A549 (cell line): Measurements from ENCODE around the gene SUPT3H. TPM values are rescaled to one million over a fixed set of nuclear protein-coding genes. Genes with fewer than 3 reads are reported as not detected.

Source experiments
- ATAC-seq, 2 experiments: fragments of 200-7000 bp in 1 of 2; fragments of >200 bp in 1 of 2; cut with Nextera tagmentation in 1 of 2; cut with Tn5 transposase in 1 of 2; 3 replicates each; pipeline versions ENCODE4 v1.8.0 to v1.9.1; 2018 to 2020; ENCODE audit warnings: mild to moderate bottlenecking in 1 of 2, moderate library complexity in 1 of 2
- CTCF ChIA-PET: fragments of 300-600 bp; sonication (Branson Sonifier 250); formaldehyde crosslinking; extraction: SDS; loops from one replicate; lab custom pipeline; 2021; ENCODE audit warnings: antibody characterized with exemption, inconsistent platforms; lab: Yijun Ruan, JAX
- POLR2A ChIA-PET: fragments of 350-600 bp; formaldehyde crosslinking; extraction: SDS; loops from one replicate; lab custom pipeline; 2021; ENCODE audit warnings: antibody characterized with exemption, inconsistent platforms; lab: Yijun Ruan, JAX
- DNase-seq, 2 experiments: peaks; one replicate each; pipeline versions ENCODE4 v3.0.0 to v3.0.0-alpha.2; 2011 to 2016; ENCODE audit warnings: low read depth in 1 of 2, low spot score in 1 of 2
- FAIRE-seq: peaks from 2 replicates; lab custom pipeline; 2011; peaks lifted over from hg19 to GRCh38; lab: Jason Lieb, UNC
- H3K27ac ChIP-seq, 2 experiments: fragments of >200 bp; sonication (Bioruptor Twin); formaldehyde crosslinking; 3 replicates each; pipeline ENCODE4 v1.5.1; 2016 to 2017
- H3K4me1 ChIP-seq: fragments of >200 bp; sonication (Bioruptor Twin); formaldehyde crosslinking; 3 replicates; pipeline ENCODE4 v1.6.1; 2016
- H3K4me2 ChIP-seq: fragments of >200 bp; sonication (Bioruptor Twin); formaldehyde crosslinking; 3 replicates; pipeline ENCODE4 v1.6.1; 2016
- H3K4me3 ChIP-seq: fragments of >200 bp; sonication (Bioruptor Twin); formaldehyde crosslinking; 3 replicates; pipeline ENCODE4 v1.5.1; 2016
- H3K9me3 ChIP-seq: fragments of >200 bp; sonication (Bioruptor Twin); formaldehyde crosslinking; 3 replicates; pipeline ENCODE4 v1.6.1; 2016
- CBX2 ChIP-seq: fragments of 200-600 bp; sonication (generic); IDR thresholded peaks from 2 replicates; pipeline ENCODE4 v1.6.1; 2016; ENCODE audit warnings: low read depth, mild to moderate bottlenecking, borderline replicate concordance
- CBX8 ChIP-seq: fragments of 200-600 bp; sonication (generic); IDR thresholded peaks from 2 replicates; pipeline ENCODE4 v1.6.1; 2016
- EHF ChIP-seq: fragments of 250-450 bp; sonication (Bioruptor Pico); IDR thresholded peaks from 2 replicates; pipeline ENCODE4 v1.5.0; 2020; ENCODE audit warnings: mild to moderate bottlenecking
- EP300 ChIP-seq, 2 experiments: fragments of >200 bp; sonication (Bioruptor Twin); formaldehyde crosslinking; IDR thresholded peaks; 2 replicates in 1 of 2; 3 replicates in 1 of 2; pipeline ENCODE4 v1.6.1; 2016 to 2017
- FOSB ChIP-seq: fragments of 250-450 bp; sonication (Bioruptor Pico); IDR thresholded peaks from 2 replicates; pipeline ENCODE4 v1.5.0; 2020; ENCODE audit warnings: mild to moderate bottlenecking, moderate library complexity
- HOXA7 ChIP-seq: fragments of 250-450 bp; sonication (Bioruptor Pico); IDR thresholded peaks from 2 replicates; pipeline ENCODE4 v1.5.0; 2020; ENCODE audit warnings: mild to moderate bottlenecking, moderate library complexity
- HOXB5 ChIP-seq: fragments of 250-450 bp; sonication (Bioruptor Pico); IDR thresholded peaks from 2 replicates; pipeline ENCODE4 v1.5.0; 2020; ENCODE audit warnings: mild to moderate bottlenecking, moderate library complexity
- JUNB ChIP-seq: fragments of >200 bp; sonication (Bioruptor Twin); formaldehyde crosslinking; IDR thresholded peaks from 2 replicates; pipeline ENCODE4 v1.6.1; 2016
- KDM1A ChIP-seq: fragments of 200-600 bp; sonication (generic); IDR thresholded peaks from 2 replicates; pipeline ENCODE4 v1.6.1; 2016; ENCODE audit warnings: low read depth, mild to moderate bottlenecking
- KDM5A ChIP-seq: fragments of 200-600 bp; sonication (generic); IDR thresholded peaks from 2 replicates; pipeline ENCODE4 v1.6.1; 2016; ENCODE audit warnings: antibody characterized with exemption, mild to moderate bottlenecking
- MAFK ChIP-seq: fragments of 450-650 bp; IDR thresholded peaks from 2 replicates; pipeline ENCODE4 v1.6.1; 2014; ENCODE audit not compliant: partially characterized antibody
- MAZ ChIP-seq: fragments of 150-350 bp; IDR thresholded peaks from 2 replicates; pipeline ENCODE4 v1.6.1; 2014; ENCODE audit warnings: antibody characterized with exemption, low read depth, low read length, borderline replicate concordance
- NR3C1 ChIP-seq: fragments of >200 bp; sonication (Bioruptor Twin); formaldehyde crosslinking; IDR thresholded peaks from 3 replicates; pipeline ENCODE4 v1.6.1; 2017
- RARB ChIP-seq: fragments of 250-450 bp; sonication (Bioruptor Pico); IDR thresholded peaks from 2 replicates; pipeline ENCODE4 v1.8.0; 2021; ENCODE audit warnings: mild to moderate bottlenecking, moderate library complexity
- RCOR1 ChIP-seq: fragments of 150-350 bp; IDR thresholded peaks from 2 replicates; pipeline ENCODE4 v1.6.1; 2014; ENCODE audit warnings: antibody characterized with exemption, low read length, low read depth
- RFX5 ChIP-seq: fragments of 450-650 bp; IDR thresholded peaks from 2 replicates; pipeline ENCODE4 v1.7.1; 2014; ENCODE audit warnings: antibody characterized with exemption, mild to moderate bottlenecking, moderate library complexity
- RNF2 ChIP-seq: fragments of 200-600 bp; sonication (generic); IDR thresholded peaks from 2 replicates; pipeline ENCODE4 v1.6.1; 2016; ENCODE audit warnings: low read depth, mild to moderate bottlenecking, antibody characterized with exemption, moderate library complexity, borderline replicate concordance
- SREBF2 ChIP-seq: fragments of 450-650 bp; IDR thresholded peaks from 2 replicates; pipeline ENCODE4 v1.6.1; 2014; ENCODE audit warnings: mild to moderate bottlenecking, moderate library complexity
- TFCP2L1 ChIP-seq: fragments of 250-450 bp; sonication (Bioruptor Pico); IDR thresholded peaks from 2 replicates; pipeline ENCODE4 v1.5.0; 2021; ENCODE audit warnings: mild to moderate bottlenecking
- ZFP36 ChIP-seq: fragments of 450-650 bp; IDR thresholded peaks from 2 replicates; pipeline ENCODE4 v1.6.1; 2014; ENCODE audit warnings: borderline replicate concordance; ENCODE audit not compliant: partially characterized antibody
- ZNF302 ChIP-seq: fragments of 250-450 bp; sonication (Bioruptor Pico); IDR thresholded peaks from 2 replicates; pipeline ENCODE4 v1.9.0; 2021; ENCODE audit warnings: inconsistent platforms, mild to moderate bottlenecking, moderate library complexity
- WGBS: methylation state at CpG from one replicate; pipeline ENCODE4 v1.1.6; 2017; ENCODE audit errors: missing lambda C conversion rate; 5-methylcytosine and 5-hydroxymethylcytosine counted together
- polyA plus RNA-seq, 4 experiments: library from polyadenylated mRNA; depleted of rRNA in 3 of 4; stranded (reverse); fragments of >200 nt; fragmentation: RNase III in 1 of 4; extraction: RNeasy Plus Mini Kit Qiagen cat#74134 plus additional on column Dnase treatment in 1 of 4; gene quantifications; 2 replicates in 3 of 4; 3 replicates in 1 of 4; pipeline ENCODE4 v1.2.3, GENCODE V29; 2011 to 2017
- TF ChIP-seq, protein P1 (sequence below): IDR thresholded peaks from 2 replicates; pipeline ENCODE4 v1.6.1; 2012
- TF ChIP-seq, protein P2 (sequence below): fragments of 450-650 bp; IDR thresholded peaks from 2 replicates; pipeline ENCODE4 v1.6.1; 2014; ENCODE audit warnings: antibody characterized with exemption
- TF ChIP-seq, protein P3 (sequence below): fragments of 200-600 bp; sonication (generic); IDR thresholded peaks from 2 replicates; pipeline ENCODE4 v1.6.1; 2016; ENCODE audit warnings: antibody characterized with exemption, mild to moderate bottlenecking, moderate library complexity
- TF ChIP-seq, protein P4 (sequence below): fragments of >200 bp; sonication (Bioruptor Twin); formaldehyde crosslinking; IDR thresholded peaks from 2 replicates; pipeline ENCODE4 v1.6.1; 2016
- TF ChIP-seq, protein P5 (sequence below): fragments of 250-450 bp; sonication (Bioruptor Pico); IDR thresholded peaks from 2 replicates; pipeline ENCODE4 v1.5.0; 2020; ENCODE audit warnings: low read depth, mild to moderate bottlenecking, moderate library complexity

SUPT3H gene
- polyA plus RNA-seq, 2 of the 4 experiments (the other 2 are of a cell fraction), result 4.3 to 6.2 TPM

DNA sequence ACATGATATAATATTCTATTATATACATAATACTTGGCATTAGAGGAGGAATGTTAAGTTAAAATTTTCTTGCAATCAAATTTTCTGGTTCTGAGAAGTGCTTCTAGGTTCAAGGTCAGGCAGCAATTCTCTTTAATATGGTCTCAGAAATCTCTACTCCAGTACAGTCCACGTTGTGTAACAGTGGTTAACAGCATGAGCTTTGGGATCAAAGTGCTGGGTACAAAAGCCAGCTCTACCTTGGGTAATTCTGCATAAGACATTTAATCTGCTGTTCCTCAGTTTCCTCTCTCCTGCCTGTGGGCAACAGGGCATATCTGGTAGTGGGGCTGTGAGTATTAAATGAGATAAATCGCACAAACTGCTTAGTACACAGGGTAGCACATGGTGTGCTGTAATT lies 552.5 kb downstream of the SUPT3H start:
- TF ChIP-seq, protein P1, sequence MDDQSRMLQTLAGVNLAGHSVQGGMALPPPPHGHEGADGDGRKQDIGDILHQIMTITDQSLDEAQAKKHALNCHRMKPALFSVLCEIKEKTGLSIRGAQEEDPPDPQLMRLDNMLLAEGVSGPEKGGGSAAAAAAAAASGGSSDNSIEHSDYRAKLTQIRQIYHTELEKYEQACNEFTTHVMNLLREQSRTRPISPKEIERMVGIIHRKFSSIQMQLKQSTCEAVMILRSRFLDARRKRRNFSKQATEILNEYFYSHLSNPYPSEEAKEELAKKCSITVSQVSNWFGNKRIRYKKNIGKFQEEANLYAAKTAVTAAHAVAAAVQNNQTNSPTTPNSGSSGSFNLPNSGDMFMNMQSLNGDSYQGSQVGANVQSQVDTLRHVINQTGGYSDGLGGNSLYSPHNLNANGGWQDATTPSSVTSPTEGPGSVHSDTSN, result no peak
- H3K4me1 ChIP-seq, result no peaks in the 10 kb centered on the region
- no peak for FAIRE-seq
- WGBS, result 40% methylated on average over 2 of the region's 2 CpGs
- no peak overlapping the region for H3K4me2 ChIP-seq
- H3K27ac ChIP-seq, result no peak overlapping the region
- ChIA-PET POLR2A (no interaction called here), CTCF (interaction anchor here (0.6 to 1.3 kb wide), 2 partner anchors 10 to 170 kb away, joined by 3 to 4 read pairs; no protein-coding TSS in a partner anchor)
- no peak for ATAC-seq
- no peaks in the 10 kb centered on the region for H3K9me3 ChIP-seq
- DNase-seq, result no peak
- H3K4me3 ChIP-seq, result no peak overlapping the region

DNA sequence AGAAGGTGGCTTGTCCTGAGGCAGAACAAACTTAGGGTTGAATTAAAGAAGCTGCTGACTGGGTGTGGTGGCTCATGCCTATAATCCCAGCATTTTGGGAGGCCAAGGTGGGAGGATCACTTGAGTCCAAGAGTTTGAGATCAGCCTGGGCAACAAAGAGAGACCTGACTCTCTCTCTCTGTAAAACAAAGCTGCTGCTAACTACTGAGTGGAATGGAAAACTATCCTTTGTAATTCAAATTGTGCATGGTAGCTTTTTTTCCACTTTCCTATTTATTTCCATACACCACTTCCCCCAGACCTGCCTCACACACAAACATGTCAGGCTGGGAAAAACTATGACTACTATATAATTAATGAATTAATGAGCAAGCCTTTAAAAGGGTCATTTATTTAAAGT lies 553.2 kb downstream of the SUPT3H start:
- FAIRE-seq, result no peak
- CTCF ChIA-PET, result interaction anchor here (1.3 kb wide), 1 partner anchor 10 kb away, joined by 4 read pairs; no protein-coding TSS in a partner anchor

DNA sequence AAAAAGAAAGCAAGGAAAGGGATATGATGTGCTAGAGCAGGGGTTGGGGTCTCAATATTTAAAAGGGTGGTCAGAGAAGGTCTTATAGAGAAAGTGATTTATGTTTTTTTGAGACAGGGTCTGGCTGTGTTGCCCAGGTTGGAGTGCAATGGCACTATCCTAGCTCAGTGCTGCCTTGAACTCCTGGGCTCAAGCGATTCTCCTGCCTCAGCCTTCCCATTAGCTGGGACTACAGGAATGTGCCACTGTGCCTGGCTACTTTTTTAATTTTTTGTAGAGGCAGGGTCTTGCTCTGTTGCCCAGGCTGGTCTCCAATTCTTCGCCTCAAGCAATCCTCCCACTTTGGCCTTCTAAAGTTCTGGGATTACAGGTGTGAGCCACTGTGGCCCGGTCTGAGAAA lies 557.0 kb downstream of the SUPT3H start:
- H3K4me3 ChIP-seq, result no peak overlapping the region
- CTCF ChIA-PET, result interaction anchor here (0.7 kb wide), 1 partner anchor 13 kb away, joined by 3 read pairs; no protein-coding TSS in a partner anchor
- no peaks in the 10 kb centered on the region for H3K4me1 ChIP-seq
- FAIRE-seq, result no peak
- H3K27ac ChIP-seq, result no peak overlapping the region
- no peak for ATAC-seq
- DNase-seq, result no peak
- TF ChIP-seq, protein P2, sequence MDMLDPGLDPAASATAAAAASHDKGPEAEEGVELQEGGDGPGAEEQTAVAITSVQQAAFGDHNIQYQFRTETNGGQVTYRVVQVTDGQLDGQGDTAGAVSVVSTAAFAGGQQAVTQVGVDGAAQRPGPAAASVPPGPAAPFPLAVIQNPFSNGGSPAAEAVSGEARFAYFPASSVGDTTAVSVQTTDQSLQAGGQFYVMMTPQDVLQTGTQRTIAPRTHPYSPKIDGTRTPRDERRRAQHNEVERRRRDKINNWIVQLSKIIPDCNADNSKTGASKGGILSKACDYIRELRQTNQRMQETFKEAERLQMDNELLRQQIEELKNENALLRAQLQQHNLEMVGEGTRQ, result no peak
- TF ChIP-seq RCOR1, result no peak
- TF ChIP-seq RARB (CRISPR knock-in tag), result no peak
- TF ChIP-seq KDM1A, result no peak
- no peak for TF ChIP-seq TFCP2L1
- no peak for TF ChIP-seq MAZ
- no peak for TF ChIP-seq FOSB (CRISPR knock-in tag)
- no peak for TF ChIP-seq CBX2
- TF ChIP-seq, protein P3, sequence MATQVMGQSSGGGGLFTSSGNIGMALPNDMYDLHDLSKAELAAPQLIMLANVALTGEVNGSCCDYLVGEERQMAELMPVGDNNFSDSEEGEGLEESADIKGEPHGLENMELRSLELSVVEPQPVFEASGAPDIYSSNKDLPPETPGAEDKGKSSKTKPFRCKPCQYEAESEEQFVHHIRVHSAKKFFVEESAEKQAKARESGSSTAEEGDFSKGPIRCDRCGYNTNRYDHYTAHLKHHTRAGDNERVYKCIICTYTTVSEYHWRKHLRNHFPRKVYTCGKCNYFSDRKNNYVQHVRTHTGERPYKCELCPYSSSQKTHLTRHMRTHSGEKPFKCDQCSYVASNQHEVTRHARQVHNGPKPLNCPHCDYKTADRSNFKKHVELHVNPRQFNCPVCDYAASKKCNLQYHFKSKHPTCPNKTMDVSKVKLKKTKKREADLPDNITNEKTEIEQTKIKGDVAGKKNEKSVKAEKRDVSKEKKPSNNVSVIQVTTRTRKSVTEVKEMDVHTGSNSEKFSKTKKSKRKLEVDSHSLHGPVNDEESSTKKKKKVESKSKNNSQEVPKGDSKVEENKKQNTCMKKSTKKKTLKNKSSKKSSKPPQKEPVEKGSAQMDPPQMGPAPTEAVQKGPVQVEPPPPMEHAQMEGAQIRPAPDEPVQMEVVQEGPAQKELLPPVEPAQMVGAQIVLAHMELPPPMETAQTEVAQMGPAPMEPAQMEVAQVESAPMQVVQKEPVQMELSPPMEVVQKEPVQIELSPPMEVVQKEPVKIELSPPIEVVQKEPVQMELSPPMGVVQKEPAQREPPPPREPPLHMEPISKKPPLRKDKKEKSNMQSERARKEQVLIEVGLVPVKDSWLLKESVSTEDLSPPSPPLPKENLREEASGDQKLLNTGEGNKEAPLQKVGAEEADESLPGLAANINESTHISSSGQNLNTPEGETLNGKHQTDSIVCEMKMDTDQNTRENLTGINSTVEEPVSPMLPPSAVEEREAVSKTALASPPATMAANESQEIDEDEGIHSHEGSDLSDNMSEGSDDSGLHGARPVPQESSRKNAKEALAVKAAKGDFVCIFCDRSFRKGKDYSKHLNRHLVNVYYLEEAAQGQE, result no peak
- TF ChIP-seq ZNF302 (CRISPR knock-in tag), result no peak
- no peak for TF ChIP-seq KDM5A
- TF ChIP-seq, protein P4, sequence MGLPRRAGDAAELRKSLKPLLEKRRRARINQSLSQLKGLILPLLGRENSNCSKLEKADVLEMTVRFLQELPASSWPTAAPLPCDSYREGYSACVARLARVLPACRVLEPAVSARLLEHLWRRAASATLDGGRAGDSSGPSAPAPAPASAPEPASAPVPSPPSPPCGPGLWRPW, result no peak
- TF ChIP-seq RNF2, result no peak
- no peak for TF ChIP-seq EHF (CRISPR knock-in tag)
- TF ChIP-seq ZFP36, result no peak
- no peak for TF ChIP-seq SREBF2
- no peak for TF ChIP-seq CBX8
- TF ChIP-seq, protein P5, sequence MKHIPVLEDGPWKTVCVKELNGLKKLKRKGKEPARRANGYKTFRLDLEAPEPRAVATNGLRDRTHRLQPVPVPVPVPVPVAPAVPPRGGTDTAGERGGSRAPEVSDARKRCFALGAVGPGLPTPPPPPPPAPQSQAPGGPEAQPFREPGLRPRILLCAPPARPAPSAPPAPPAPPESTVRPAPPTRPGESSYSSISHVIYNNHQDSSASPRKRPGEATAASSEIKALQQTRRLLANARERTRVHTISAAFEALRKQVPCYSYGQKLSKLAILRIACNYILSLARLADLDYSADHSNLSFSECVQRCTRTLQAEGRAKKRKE (CRISPR knock-in tag), result no peak
- no peak for TF ChIP-seq MAFK
- TF ChIP-seq, all 56 proteins: peak for 0
- 84% methylated on average over 3 of the region's 3 CpGs for WGBS
- Histone ChIP-seq H3K4me2 (no peak overlapping the region), H3K9me3 (no peaks in the 10 kb centered on the region)
- POLR2A ChIA-PET, result no interaction called here

More for the DNA sequence above, 553.2 kb downstream of the SUPT3H start:
- ATAC-seq (no peak), DNase-seq (no peak)
- Histone ChIP-seq H3K9me3 (no peaks in the 10 kb centered on the region), H3K27ac (no peak overlapping the region), H3K4me3 (no peak overlapping the region), H3K4me2 (no peak overlapping the region), H3K4me1 (no peaks in the 10 kb centered on the region)
- no peak for TF ChIP-seq HOXA7 (CRISPR knock-in tag)
- TF ChIP-seq JUNB, result no peak
- TF ChIP-seq EP300 (IDR thresholded peaks at IDR 0.05), result no peak
- TF ChIP-seq MAZ, result no peak
- no peak for TF ChIP-seq ZFP36
- TF ChIP-seq RFX5, result no peak
- no peak for TF ChIP-seq HOXB5 (CRISPR knock-in tag)
- no peak for TF ChIP-seq NR3C1
- POLR2A ChIA-PET, result no interaction called here
